Muscle layer of colon (tissue), 2 donors: ENCODE data around the gene PCCA.

ENCODE experiments used
- H3K27ac ChIP-seq: one replicate; pipeline ENCODE4 v1.7.0; 2013; ENCODE audit warnings: low read depth, mild to moderate bottlenecking, low read length, moderate library complexity
- H3K27me3 ChIP-seq, 2 donors: one replicate each; pipeline ENCODE4 v1.7.0; 2013; ENCODE audit warnings: low read length in 2 of 2, mild to moderate bottlenecking in 2 of 2; ENCODE audit not compliant: insufficient read depth in 2 of 2, control insufficient read depth in 1 of 2
- H3K36me3 ChIP-seq: one replicate; pipeline ENCODE4 v1.7.0; 2013; ENCODE audit warnings: mild to moderate bottlenecking, low read length; ENCODE audit not compliant: insufficient read depth
- H3K4me1 ChIP-seq: one replicate; pipeline ENCODE4 v1.7.0; 2013; ENCODE audit warnings: mild to moderate bottlenecking, low read length; ENCODE audit not compliant: insufficient read depth
- H3K4me3 ChIP-seq, 2 donors: one replicate each; pipeline ENCODE4 v1.7.0; 2013; ENCODE audit warnings: low read length in 2 of 2, low read depth in 1 of 2, mild to moderate bottlenecking in 1 of 2, moderate library complexity in 1 of 2
- H3K9ac ChIP-seq: one replicate; pipeline ENCODE4 v1.7.0; 2013; ENCODE audit warnings: low read length
- H3K9me3 ChIP-seq: one replicate; pipeline ENCODE4 v1.7.0; 2013; ENCODE audit warnings: mild to moderate bottlenecking, low read length
- donor health status: abdominal sarcoma.
- donor health status: Adenocarcinoma of cecum.

The PCCA gene

GRCh38 chr13:100546713-100547405 lies 458.0 kb downstream of the PCCA start:
- Histone ChIP-seq H3K4me1 (peaks cover 30% of the 10 kb centered on the region), H3K36me3 (no peaks in the 10 kb centered on the region), H3K27ac (no peak overlapping the region), H3K9ac (no peak overlapping the region), H3K9me3 (no peaks in the 10 kb centered on the region), H3K27me3 (no peaks in the 10 kb centered on the region), H3K4me3 (no peak overlapping the region)

DNA sequence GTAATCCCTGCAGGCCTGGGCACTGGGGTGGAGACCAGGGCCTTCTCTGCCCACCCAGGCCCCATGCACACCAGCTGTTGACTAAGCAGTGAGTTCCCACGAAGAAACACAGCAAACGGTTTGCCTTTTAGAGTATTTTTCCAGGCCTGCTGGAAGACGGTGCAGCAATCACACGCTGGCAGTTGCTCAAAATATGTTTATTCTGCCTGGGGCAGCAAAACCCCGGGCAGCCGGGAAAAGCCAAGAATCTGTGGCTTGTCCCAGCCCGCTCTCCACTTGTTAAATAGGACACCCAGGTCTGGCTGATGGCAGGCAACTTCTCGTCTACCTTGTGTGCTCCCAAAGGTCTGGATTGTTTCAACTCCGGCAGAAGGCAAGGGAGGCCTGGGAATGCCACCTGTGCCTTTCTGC lies 458.9 kb downstream of the PCCA start:
- peaks cover 30% of the 10 kb centered on the region for H3K4me1 ChIP-seq
- no peaks in the 10 kb centered on the region for H3K36me3 ChIP-seq
- H3K9me3 ChIP-seq = no peaks in the 10 kb centered on the region
- H3K4me3 ChIP-seq = no peak overlapping the region
- H3K27me3 ChIP-seq = no peaks in the 10 kb centered on the region
- H3K9ac ChIP-seq = no peak overlapping the region
- H3K27ac ChIP-seq = peak overlapping the region; percentile 77

- Histone ChIP-seq H3K27me3 (no peaks in the 10 kb centered on the region), H3K36me3 (no peaks in the 10 kb centered on the region), H3K27ac (no peak overlapping the region), H3K4me3 (no peak overlapping the region), H3K9ac (no peak overlapping the region), H3K4me1 (peaks cover 30% of the 10 kb centered on the region), H3K9me3 (no peaks in the 10 kb centered on the region)
Observed at GRCh38 chr13:100549316-100549715, 460.4 kb downstream of the PCCA start.

GRCh38 chr13:100552755-100553154 lies 463.9 kb downstream of the PCCA start:
- peaks cover 21% of the 10 kb centered on the region for H3K4me1 ChIP-seq
- no peak overlapping the region for H3K4me3 ChIP-seq
- no peak overlapping the region for H3K27ac ChIP-seq
- no peaks in the 10 kb centered on the region for H3K36me3 ChIP-seq
- no peaks in the 10 kb centered on the region for H3K9me3 ChIP-seq
- H3K27me3 ChIP-seq = no peaks in the 10 kb centered on the region
- no peak overlapping the region for H3K9ac ChIP-seq

DNA sequence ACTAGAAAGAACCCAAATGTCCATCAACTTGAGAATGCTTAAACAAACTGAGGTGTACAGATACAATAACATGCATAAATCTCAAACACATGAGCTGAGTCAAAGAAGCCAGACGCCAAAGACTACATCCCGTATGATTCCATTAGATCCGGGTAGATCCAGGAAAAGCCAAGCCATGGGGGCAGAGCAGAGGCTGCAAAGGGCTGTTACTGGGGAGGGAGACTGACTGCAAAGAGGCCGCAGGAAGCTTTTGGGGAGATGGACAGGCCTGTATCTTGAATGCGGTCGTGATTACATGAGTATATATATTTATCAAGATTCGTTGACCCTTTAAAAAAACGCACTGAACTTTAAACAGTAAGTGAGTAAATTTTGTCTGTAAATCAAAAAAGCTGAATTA lies 471.0 kb downstream of the PCCA start:
- Histone ChIP-seq H3K36me3 (no peaks in the 10 kb centered on the region), H3K27me3 (no peaks in the 10 kb centered on the region), H3K9me3 (no peaks in the 10 kb centered on the region), H3K4me3 (no peak overlapping the region), H3K27ac (no peak overlapping the region), H3K4me1 (no peaks in the 10 kb centered on the region), H3K9ac (no peak overlapping the region)

GRCh38 chr13:100560498-100561157 lies 471.7 kb downstream of the PCCA start:
- H3K9ac ChIP-seq = no peak overlapping the region
- H3K4me1 ChIP-seq = no peaks in the 10 kb centered on the region
- H3K36me3 ChIP-seq = no peaks in the 10 kb centered on the region
- no peak overlapping the region for H3K4me3 ChIP-seq
- no peaks in the 10 kb centered on the region for H3K27me3 ChIP-seq
- H3K27ac ChIP-seq = no peak overlapping the region
- no peaks in the 10 kb centered on the region for H3K9me3 ChIP-seq

- no peak overlapping the region for H3K27ac ChIP-seq
- no peaks in the 10 kb centered on the region for H3K4me1 ChIP-seq
- H3K9ac ChIP-seq = no peak overlapping the region
Observed at GRCh38 chr13:100561158-100561499, 472.2 kb downstream of the PCCA start.

GRCh38 chr13:100561599-100562204 lies 472.8 kb downstream of the PCCA start:
- H3K27me3 ChIP-seq = no peaks in the 10 kb centered on the region
- H3K9me3 ChIP-seq = no peaks in the 10 kb centered on the region
- H3K36me3 ChIP-seq = no peaks in the 10 kb centered on the region
- no peak overlapping the region for H3K4me3 ChIP-seq
- H3K27ac ChIP-seq = no peak overlapping the region
- H3K9ac ChIP-seq = no peak overlapping the region
- H3K4me1 ChIP-seq = no peaks in the 10 kb centered on the region

More at GRCh38 chr13:100561158-100561499, 472.2 kb downstream of the PCCA start:
- no peak overlapping the region for H3K4me3 ChIP-seq
- no peaks in the 10 kb centered on the region for H3K27me3 ChIP-seq
- H3K9me3 ChIP-seq = no peaks in the 10 kb centered on the region
- no peaks in the 10 kb centered on the region for H3K36me3 ChIP-seq

GRCh38 chr13:100563779-100564178 lies 474.9 kb downstream of the PCCA start:
- Histone ChIP-seq H3K4me1 (no peaks in the 10 kb centered on the region), H3K36me3 (no peaks in the 10 kb centered on the region), H3K9me3 (no peaks in the 10 kb centered on the region), H3K27me3 (no peaks in the 10 kb centered on the region), H3K27ac (no peak overlapping the region), H3K9ac (no peak overlapping the region), H3K4me3 (no peak overlapping the region)

- no peak overlapping the region for H3K4me3 ChIP-seq
- H3K9me3 ChIP-seq = no peaks in the 10 kb centered on the region
- no peaks in the 10 kb centered on the region for H3K4me1 ChIP-seq
- no peaks in the 10 kb centered on the region for H3K27me3 ChIP-seq
- H3K36me3 ChIP-seq = no peaks in the 10 kb centered on the region
- H3K27ac ChIP-seq = no peak overlapping the region
- H3K9ac ChIP-seq = no peak overlapping the region
Observed at GRCh38 chr13:100564444-100565223, 475.7 kb downstream of the PCCA start.

DNA sequence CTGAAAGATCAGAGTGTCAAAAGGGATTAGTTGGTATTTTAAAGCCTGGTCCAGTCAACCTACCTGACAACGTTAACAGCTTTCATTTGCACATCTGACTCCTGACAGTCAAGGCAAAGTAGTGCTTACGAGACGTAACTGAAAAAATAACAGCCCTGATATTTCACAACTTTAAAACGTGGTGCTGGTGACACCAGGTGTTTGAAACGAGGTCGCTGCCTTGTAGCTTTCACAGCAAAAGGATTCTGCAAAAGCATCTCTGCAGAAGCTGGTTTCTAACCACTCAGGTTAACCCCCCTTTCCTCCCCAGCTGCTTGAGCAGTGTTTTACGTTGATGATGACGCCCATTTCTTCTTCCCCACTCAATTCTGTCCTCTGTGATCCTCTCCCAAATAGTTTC lies 476.4 kb downstream of the PCCA start:
- Histone ChIP-seq H3K4me1 (no peaks in the 10 kb centered on the region), H3K9me3 (no peaks in the 10 kb centered on the region), H3K27ac (no peak overlapping the region), H3K36me3 (no peaks in the 10 kb centered on the region), H3K9ac (no peak overlapping the region), H3K27me3 (no peaks in the 10 kb centered on the region), H3K4me3 (no peak overlapping the region)
